Measurements from ENCODE around the gene GGT6. TPM values are rescaled to one million over a fixed set of nuclear protein-coding genes. Genes with fewer than 3 reads are reported as not detected.

The GGT6 gene
- total RNA-seq, 1 experiment from 2014 or later: not detected

- POLR2A ChIA-PET (ENCODE audit: unreplicated experiment): no interaction called here
- ATAC-seq (no peak), DNase-seq (no peak)
- H3K27ac ChIP-seq (ENCODE audit: low read length): no peak overlapping the region
- no peaks in the 10 kb centered on the region for H3F3A ChIP-seq (ENCODE audit: low read length, unreplicated experiment)
- H3K9ac ChIP-seq (ENCODE audit: low read length): no peak overlapping the region
- no peaks in the 10 kb centered on the region for H3K79me2 ChIP-seq (ENCODE audit: low read length)
- H3K36me3 ChIP-seq (ENCODE audit: low read depth, low read length): peaks cover 3% of the 10 kb centered on the region
- CTCF ChIA-PET: no interaction called here
- no peak overlapping the region for H3K4me2 ChIP-seq (ENCODE audit: low read length)
- no peak for TF ChIP-seq EZH2 (IDR thresholded peaks at IDR 0.05; ENCODE audit: low read length, unreplicated experiment)
- TF ChIP-seq, protein P1, sequence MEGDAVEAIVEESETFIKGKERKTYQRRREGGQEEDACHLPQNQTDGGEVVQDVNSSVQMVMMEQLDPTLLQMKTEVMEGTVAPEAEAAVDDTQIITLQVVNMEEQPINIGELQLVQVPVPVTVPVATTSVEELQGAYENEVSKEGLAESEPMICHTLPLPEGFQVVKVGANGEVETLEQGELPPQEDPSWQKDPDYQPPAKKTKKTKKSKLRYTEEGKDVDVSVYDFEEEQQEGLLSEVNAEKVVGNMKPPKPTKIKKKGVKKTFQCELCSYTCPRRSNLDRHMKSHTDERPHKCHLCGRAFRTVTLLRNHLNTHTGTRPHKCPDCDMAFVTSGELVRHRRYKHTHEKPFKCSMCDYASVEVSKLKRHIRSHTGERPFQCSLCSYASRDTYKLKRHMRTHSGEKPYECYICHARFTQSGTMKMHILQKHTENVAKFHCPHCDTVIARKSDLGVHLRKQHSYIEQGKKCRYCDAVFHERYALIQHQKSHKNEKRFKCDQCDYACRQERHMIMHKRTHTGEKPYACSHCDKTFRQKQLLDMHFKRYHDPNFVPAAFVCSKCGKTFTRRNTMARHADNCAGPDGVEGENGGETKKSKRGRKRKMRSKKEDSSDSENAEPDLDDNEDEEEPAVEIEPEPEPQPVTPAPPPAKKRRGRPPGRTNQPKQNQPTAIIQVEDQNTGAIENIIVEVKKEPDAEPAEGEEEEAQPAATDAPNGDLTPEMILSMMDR (conservative IDR thresholded peaks at IDR 0.05; ENCODE audit: low read depth, low read length): no peak
- TF ChIP-seq EZH2phosphoT487 (IDR thresholded peaks at IDR 0.05; ENCODE audit: borderline replicate concordance, low read length): no peak
- H3K9me2 ChIP-seq (replicated peaks; ENCODE audit: low read length): no peaks in the 10 kb centered on the region
- H3K27me3 ChIP-seq (ENCODE audit: low read length): no peaks in the 10 kb centered on the region
- no peak overlapping the region for H3K4me3 ChIP-seq (ENCODE audit: low read length)
- no peak overlapping the region for H2AFZ ChIP-seq (ENCODE audit: low read length)
- no peaks in the 10 kb centered on the region; the same call in 1 of the 2 replicates for H4K20me1 ChIP-seq (ENCODE audit: low read length)
- TSS peak; percentile 13 for BruUV-seq (replicated peaks)
- peaks cover 6% of the 10 kb centered on the region; the same call in 1 of the 2 replicates for H3K4me1 ChIP-seq (ENCODE audit: insufficient read depth, low read length)
- H3K9me3 ChIP-seq (ENCODE audit: low read length): no peaks in the 10 kb centered on the region
- intact Hi-C loops (cut with micrococcal nuclease): loop anchor here (10.0 kb wide), 1 partner anchor 114 kb away; no protein-coding TSS in a partner anchor
Observed at GRCh38 chr17:4539025-4539424, 21.4 kb downstream of the GGT6 start.

DNA sequence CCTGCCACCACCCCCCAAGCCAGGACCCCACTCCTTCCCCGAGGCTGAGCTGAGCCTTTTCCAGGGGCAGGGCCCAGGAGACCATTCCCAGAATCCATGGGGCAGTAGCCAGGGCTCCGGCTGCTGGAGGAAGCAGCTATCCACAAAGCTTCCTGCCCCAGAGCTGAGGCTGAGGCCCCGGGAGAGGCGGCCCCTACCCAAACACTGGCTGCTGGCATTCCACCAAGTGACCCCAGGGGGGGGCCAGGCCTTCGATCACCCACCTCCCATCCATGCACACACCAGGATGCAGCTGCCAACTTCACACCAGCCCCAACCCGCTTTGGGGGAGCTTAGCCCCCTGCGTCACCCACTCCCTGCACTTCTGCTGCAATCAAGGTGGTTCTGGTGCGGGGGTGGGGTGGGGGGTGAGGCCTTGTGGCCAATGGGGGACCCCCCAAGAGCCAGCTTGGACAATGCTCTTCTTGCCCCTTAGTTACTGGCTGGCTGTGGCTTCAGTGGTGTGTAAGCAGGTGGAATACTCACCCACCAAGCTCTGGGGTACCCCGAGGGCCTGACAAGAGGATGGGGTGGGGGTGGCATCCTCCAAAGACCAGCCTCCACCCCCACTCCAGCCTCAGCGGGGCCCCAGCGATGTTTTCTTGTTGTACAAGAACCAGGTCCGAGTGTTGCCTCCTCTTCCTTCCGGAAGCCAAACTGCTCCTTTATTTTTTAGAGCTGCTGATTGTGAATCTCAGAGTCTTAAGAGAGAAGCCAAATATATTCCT, 22.0 kb downstream of the GGT6 start:
- Histone ChIP-seq H3K4me1 (ENCODE audit: insufficient read depth, low read length) (peaks cover 8% of the 10 kb centered on the region; the same call in 1 of the 2 replicates), H3K4me2 (ENCODE audit: low read length) (no peak overlapping the region), H4K20me1 (ENCODE audit: low read length) (no peaks in the 10 kb centered on the region; the same call in 1 of the 2 replicates), H2AFZ (ENCODE audit: low read length) (no peak overlapping the region), H3K36me3 (ENCODE audit: low read depth, low read length) (peaks cover 3% of the 10 kb centered on the region), H3K9me3 (ENCODE audit: low read length) (no peaks in the 10 kb centered on the region), H3K9me2 (replicated peaks; ENCODE audit: low read length) (no peaks in the 10 kb centered on the region), H3K9ac (ENCODE audit: low read length) (no peak overlapping the region), H3K27ac (ENCODE audit: low read length) (no peak overlapping the region), H3F3A (ENCODE audit: low read length, unreplicated experiment) (no peaks in the 10 kb centered on the region), H3K27me3 (ENCODE audit: low read length) (no peaks in the 10 kb centered on the region), H3K79me2 (ENCODE audit: low read length) (no peaks in the 10 kb centered on the region), H3K4me3 (ENCODE audit: low read length) (no peak overlapping the region)
- no peak for ATAC-seq
- BruUV-seq (replicated peaks): no TSS peak
- no peak for DNase-seq
- ChIA-PET POLR2A (ENCODE audit: unreplicated experiment) (no interaction called here), CTCF (no interaction called here)
- intact Hi-C loops (cut with micrococcal nuclease): loop anchor here (10.0 kb wide), 1 partner anchor 114 kb away; no protein-coding TSS in a partner anchor
- TF ChIP-seq EZH2 (IDR thresholded peaks at IDR 0.05; ENCODE audit: low read length, unreplicated experiment) (no peak), EZH2phosphoT487 (IDR thresholded peaks at IDR 0.05; ENCODE audit: borderline replicate concordance, low read length) (no peak)
- TF ChIP-seq, protein P1 (conservative IDR thresholded peaks at IDR 0.05; ENCODE audit: low read depth, low read length): no peak

All from PC-3 (cell line).